Sciatic nerve (tissue), 2 donors: ENCODE measurements around the gene MED1. TPM values are rescaled to one million over a fixed set of nuclear protein-coding genes. Genes with fewer than 3 reads are reported as not detected.
"Not testable (repeated sequence)": the region's sequence is repeated elsewhere in the genome, so short reads cannot be mapped to it uniquely, and the experiment has no call there.

Experiments used
- ATAC-seq: fragments of 200-7000 bp; cut with Tn5 transposase; one replicate; pipeline ENCODE4 v1.9.1; 2020; ENCODE audit warnings: mild to moderate bottlenecking, moderate library complexity
- DNase-seq: peaks from one replicate; pipeline ENCODE4 v3.0.0-alpha.2; 2020; ENCODE audit warnings: low spot score
- intact Hi-C: fragments of 100-400 bp; cut with DNase I; formaldehyde crosslinking; loops from one replicate; pipeline ENCODE4 v1.14.2; 2022
- total RNA-seq: library from RNA; stranded (reverse); fragmentation: NEBNext Ultra II Directional; extraction: Animal tissue kit (Norgen Biotek cat#: 25700); gene quantifications from one replicate; pipeline ENCODE4 v1.2.1, GENCODE V29; 2021
- donor health status: DM: no; HTN: no; CAD: no.
- donor health status: DM: no; HTN: no; CAD: no.

The MED1 gene, protein sequence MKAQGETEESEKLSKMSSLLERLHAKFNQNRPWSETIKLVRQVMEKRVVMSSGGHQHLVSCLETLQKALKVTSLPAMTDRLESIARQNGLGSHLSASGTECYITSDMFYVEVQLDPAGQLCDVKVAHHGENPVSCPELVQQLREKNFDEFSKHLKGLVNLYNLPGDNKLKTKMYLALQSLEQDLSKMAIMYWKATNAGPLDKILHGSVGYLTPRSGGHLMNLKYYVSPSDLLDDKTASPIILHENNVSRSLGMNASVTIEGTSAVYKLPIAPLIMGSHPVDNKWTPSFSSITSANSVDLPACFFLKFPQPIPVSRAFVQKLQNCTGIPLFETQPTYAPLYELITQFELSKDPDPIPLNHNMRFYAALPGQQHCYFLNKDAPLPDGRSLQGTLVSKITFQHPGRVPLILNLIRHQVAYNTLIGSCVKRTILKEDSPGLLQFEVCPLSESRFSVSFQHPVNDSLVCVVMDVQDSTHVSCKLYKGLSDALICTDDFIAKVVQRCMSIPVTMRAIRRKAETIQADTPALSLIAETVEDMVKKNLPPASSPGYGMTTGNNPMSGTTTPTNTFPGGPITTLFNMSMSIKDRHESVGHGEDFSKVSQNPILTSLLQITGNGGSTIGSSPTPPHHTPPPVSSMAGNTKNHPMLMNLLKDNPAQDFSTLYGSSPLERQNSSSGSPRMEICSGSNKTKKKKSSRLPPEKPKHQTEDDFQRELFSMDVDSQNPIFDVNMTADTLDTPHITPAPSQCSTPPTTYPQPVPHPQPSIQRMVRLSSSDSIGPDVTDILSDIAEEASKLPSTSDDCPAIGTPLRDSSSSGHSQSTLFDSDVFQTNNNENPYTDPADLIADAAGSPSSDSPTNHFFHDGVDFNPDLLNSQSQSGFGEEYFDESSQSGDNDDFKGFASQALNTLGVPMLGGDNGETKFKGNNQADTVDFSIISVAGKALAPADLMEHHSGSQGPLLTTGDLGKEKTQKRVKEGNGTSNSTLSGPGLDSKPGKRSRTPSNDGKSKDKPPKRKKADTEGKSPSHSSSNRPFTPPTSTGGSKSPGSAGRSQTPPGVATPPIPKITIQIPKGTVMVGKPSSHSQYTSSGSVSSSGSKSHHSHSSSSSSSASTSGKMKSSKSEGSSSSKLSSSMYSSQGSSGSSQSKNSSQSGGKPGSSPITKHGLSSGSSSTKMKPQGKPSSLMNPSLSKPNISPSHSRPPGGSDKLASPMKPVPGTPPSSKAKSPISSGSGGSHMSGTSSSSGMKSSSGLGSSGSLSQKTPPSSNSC (N-terminal part only)
- total RNA-seq, result 36.4 TPM

DNA sequence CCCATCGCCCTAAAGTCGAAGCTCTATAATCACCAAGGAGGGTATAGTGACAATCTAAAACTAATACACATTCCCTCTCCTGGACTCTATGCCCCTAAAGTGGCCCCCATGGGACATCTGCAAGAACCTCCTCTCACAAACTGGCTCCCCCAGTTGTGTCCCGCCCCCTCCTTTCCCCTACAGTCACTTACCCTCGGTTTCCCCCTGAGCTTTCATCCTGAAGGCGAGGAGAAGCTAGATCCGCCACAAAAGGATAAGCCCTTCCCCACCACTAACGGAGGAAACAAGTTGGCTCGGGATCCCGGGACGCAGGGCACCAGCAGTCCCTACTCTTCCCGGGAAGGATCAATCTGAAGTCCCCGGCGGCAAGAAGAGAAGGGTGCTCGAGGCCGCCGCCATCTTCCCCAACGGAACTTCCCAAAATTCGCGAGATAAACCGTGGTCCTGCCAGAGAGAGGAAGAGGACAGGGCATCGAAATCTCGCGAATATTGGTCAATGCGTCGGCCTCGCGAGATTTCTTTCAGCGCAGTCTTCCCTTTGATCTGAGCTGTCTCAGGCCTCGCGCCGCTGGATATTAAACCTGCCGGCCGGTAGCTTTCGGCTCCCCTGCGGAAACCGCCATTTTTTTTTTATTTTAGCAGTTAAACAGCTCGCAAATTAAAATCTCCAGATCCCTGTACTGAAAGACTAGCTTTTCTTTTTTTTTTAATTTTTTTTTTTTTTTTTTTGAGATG lies at the start of gene MED1:
Gene MED1, minus strand, starts transcription at position 417 of the 735 bp plus-strand sequence. Its CDS starts 201 bp downstream, at position 216.
- intact Hi-C loops, result no loop called here
- peak; percentile 94 for DNase-seq
- peak; percentile 99 for ATAC-seq

DNA sequence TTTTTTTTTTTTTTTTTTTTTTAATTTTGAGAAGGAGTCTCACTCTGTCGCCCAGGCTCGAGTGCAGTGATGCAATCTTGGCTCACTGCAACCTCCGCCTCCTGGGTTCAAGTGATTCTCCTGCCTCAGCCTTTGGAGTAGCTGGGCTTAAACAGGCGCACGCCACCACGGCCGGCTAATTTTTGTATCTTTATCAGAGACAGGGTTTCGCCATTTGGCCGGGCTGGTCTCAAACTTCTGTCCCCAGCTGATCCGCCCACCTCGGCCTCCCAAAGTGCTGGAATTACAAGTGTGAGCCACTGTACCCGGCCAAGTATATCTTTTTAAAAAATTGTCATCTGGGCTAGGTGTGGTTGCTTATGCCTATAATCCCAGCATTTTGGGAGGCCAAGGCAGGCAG lies 45.9 kb upstream of the MED1 start:
- ATAC-seq, intact Hi-C loops, DNase-seq: not testable (repeated sequence)

DNA sequence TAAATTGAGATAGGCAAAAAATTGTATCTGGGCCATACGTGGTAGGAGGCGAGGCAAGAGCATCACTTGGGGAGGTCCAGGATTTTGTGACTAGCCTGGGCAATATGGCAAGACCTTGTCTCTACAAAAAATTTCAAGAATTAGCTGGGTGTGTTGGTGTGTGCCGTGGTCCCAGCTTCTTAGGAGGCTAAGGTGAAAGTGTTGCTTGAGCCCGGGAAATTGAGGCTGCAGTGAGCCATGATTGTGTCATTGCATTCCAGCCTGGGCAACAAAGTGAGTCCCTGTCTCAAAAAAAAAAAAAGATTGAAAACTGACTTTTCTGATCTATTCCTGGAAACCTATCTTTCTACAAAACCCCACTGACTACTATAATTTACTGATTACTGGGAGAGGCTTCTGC lies 36.9 kb upstream of the MED1 start:
- DNase-seq (no peak), ATAC-seq (no peak)
- intact Hi-C loops, result no loop called here

DNA sequence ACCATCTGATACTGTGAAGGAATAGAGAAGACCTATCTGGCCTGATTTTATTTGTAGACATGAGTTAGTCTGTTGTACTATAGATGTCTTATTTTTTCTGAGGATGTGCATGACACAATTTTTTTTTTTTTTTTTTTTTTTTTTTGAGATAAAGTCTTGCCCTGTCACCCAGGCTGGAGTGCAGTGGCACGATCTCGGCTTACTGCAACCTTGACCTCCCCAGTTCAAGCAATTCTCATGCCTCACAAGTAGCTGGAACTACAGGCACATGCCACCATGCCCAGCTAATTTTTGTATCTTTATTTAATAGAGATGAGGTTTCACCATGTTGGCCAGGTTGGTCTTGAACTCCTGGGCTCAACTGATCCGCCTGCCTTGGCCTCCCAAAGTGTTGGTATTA lies 36.4 kb upstream of the MED1 start:
- ATAC-seq, intact Hi-C loops, DNase-seq: not testable (repeated sequence)

DNA sequence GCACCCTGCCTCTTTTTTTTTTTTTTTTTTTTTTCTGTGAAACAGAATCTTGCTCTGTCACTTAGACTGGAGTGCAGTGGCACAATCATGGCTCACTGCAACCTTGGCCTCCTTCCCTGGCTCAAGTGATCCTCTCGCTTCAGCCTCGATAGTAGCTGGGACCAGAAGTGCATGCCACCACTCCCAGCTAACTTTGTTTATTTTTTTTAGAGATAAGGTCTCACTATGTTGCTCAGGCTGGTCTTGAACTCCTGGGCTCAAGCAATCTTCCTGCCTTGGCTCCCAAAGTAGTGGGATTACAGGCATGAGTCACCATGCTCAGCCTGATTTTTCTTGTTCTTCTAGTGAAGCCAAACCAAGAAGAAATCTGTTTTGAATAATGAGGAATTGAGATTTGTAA lies 35.2 kb upstream of the MED1 start:
- no peak for DNase-seq
- ATAC-seq, result no peak
- intact Hi-C loops, result no loop called here

DNA sequence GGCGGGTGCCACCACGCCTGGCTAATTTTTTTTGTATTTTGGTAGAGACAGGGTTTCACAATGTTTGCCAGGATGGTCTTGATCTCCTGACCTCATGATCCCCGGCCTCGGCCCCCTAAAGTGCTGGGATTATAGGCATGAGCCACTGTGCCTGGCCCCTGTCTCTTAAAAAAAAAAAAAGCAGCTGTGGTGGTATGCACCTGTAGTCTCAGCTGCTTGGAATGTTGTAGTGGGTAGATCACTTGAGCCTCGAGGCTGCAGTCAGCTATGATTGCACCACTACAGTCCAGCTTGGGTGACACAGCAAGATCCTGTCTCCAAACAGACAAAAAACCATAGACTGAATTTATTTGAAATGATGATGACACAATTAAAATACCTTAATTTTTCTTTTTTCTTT lies 34.5 kb upstream of the MED1 start:
- DNase-seq, result no peak
- no peak for ATAC-seq
- intact Hi-C loops, result no loop called here

DNA sequence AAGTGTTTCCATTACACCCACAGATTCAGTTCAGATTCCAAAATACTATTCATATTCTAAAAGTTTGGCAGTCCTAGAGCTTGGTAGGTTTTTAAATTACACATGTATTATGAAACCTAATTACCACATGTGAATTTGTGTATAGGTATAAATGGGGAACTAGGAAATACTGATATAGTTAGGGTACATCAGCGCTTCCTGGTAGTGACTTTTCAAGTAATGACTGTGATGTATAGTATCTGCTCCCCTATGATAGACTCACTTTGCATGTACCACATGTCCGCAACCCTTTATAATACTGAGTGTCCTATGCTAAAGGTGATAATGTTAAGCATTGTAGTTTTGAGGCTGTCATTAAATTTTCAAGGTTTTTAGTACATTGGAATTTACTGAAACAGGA lies 33.1 kb upstream of the MED1 start:
- DNase-seq, result no peak
- ATAC-seq, result no peak
- intact Hi-C loops, result no loop called here

DNA sequence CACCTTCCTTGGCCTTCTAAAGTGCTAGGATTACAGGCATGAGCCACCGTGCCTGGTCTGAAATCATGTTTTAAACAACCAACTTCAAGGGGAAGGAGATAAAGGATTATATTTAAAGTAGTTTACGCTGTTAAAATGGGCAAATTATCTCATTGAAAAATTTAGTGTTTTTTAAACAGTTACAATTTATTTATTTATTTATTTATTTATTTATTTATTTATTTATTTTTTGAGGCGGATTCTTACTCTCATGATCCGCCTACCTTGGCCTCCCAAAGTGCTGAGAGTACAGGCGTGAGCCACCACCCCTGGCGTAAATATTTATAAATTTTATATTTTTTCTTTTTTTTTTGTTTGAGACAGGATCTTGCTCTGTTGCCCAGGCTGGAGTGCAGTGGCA lies 32.4 kb upstream of the MED1 start:
- no peak for DNase-seq
- no peak for ATAC-seq
- intact Hi-C loops, result no loop called here

DNA sequence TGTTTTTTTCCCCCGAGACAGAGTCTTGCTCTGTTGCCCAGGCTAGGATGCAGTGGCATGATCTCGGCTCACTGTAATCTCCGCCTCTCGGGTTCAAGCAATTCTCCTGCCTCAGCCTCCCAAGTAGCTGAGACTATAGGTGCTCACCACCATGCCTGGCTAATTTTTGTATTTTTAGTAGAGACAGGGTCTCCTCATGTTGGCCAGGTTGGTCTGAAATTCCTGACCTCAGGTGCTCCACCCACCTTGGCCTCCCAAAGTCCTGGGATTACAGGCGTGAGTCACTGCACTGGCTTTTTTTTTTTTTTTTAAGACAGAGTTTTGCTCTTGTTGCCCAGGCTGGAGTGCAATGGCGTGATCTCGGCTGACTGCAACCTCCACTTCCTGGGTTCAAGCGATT lies 28.6 kb upstream of the MED1 start:
- intact Hi-C loops, ATAC-seq: not testable (repeated sequence)
- peak; percentile 10 for DNase-seq

DNA sequence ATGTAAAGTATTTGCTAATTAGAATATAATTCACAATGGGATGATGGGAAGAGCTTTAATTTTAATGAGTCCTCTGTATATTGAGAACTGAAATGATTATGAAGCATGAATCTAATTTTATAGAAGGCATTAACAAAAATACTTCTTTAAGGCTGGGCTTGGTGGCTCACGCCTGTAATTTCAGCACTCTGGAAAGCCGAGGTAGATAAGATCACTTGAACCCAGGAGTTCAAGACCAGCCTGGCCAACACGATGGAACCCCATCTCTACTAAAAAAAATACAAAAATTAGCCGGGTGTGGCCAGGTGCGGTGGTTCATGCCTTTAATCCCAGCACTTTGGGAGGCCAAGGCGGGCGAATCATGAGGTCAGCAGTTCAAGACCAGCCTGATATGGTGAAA lies 22.2 kb upstream of the MED1 start:
- ATAC-seq (no peak), DNase-seq (peak; percentile 0)
- intact Hi-C loops, result no loop called here

DNA sequence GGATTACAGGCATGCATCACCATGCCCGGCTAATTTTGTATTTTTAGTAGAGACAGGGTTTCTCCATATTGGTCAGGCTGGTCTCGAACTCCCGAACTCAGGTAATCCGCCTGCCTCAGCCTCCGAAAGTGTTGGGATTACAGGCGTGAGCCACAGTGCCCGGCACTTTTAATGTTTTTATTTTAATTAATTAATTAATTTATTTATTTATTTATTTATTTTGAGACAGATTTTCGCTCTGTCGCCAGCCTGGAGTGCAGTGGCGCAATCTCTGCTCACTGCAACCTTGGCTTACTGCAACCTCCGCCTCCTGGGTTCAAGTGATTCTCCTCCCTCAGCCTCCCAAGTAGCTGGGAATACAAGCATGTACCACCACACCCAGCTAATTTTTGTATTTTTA lies 17.5 kb upstream of the MED1 start:
- ATAC-seq, intact Hi-C loops: not testable (repeated sequence)
- peak; percentile 27 for DNase-seq

DNA sequence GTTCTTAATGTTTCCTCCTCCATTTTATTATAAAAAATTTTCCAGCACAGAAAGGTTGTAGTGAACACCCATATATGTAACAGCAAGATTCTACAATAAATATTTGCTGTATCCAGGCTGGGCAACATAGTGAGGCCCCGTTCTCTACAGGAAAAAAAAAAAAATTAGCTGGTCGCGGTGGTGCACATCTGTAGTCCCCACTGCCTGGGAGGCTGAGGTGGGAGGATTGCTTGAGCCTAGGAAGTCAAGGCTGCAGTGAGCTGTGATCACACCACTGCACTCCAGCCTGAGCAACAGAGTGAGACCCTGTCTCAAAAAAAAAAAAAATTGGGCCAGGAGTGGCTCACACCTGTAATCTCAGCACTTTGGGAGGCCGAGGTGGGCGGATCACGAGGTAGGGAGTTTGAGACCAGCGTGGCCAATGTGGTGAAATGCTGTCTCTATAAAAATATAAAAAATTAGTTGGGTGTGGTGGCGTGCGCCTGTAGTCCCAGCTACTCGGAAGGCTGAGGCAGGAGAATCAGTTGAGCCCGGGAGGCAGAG lies 13.6 kb upstream of the MED1 start:
- peak; percentile 23 for DNase-seq
- ATAC-seq, intact Hi-C loops: not testable (repeated sequence)

DNA sequence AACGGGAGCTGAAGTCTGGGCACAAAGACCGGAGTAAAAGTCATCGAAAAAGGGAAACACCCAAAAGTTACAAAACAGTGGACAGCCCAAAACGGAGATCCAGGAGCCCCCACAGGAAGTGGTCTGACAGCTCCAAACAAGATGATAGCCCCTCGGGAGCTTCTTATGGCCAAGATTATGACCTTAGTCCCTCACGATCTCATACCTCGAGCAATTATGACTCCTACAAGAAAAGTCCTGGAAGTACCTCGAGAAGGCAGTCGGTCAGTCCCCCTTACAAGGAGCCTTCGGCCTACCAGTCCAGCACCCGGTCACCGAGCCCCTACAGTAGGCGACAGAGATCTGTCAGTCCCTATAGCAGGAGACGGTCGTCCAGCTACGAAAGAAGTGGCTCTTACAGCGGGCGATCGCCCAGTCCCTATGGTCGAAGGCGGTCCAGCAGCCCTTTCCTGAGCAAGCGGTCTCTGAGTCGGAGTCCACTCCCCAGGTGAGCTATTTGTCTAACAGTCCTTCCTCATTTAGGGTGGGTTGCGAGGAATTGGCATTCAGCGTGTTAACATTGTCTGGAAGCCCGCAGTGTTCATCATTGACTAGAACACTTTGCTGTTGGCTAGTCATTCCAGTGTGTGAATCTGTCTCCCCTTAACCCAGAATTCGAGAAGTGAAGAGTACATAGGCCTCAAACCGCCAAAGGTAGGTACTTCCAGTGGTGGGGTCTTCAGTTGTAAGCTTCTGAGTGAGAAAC lies 11.7 kb upstream of the MED1 start:
- ATAC-seq, result peak; percentile 2
- intact Hi-C loops, result no loop called here
- DNase-seq, result peak; percentile 57

DNA sequence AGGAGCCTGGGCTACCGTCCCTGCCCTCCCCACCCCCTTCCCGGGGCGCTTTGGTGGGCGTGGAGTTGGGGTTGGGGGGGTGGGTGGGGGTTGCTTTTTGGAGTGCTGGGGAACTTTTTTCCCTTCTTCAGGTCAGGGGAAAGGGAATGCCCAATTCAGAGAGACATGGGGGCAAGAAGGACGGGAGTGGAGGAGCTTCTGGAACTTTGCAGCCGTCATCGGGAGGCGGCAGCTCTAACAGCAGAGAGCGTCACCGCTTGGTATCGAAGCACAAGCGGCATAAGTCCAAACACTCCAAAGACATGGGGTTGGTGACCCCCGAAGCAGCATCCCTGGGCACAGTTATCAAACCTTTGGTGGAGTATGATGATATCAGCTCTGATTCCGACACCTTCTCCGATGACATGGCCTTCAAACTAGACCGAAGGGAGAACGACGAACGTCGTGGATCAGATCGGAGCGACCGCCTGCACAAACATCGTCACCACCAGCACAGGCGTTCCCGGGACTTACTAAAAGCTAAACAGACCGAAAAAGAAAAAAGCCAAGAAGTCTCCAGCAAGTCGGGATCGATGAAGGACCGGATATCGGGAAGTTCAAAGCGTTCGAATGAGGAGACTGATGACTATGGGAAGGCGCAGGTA lies 11.0 kb upstream of the MED1 start:
- DNase-seq (no peak), ATAC-seq (peak; percentile 49)
- intact Hi-C loops, result no loop called here

DNA sequence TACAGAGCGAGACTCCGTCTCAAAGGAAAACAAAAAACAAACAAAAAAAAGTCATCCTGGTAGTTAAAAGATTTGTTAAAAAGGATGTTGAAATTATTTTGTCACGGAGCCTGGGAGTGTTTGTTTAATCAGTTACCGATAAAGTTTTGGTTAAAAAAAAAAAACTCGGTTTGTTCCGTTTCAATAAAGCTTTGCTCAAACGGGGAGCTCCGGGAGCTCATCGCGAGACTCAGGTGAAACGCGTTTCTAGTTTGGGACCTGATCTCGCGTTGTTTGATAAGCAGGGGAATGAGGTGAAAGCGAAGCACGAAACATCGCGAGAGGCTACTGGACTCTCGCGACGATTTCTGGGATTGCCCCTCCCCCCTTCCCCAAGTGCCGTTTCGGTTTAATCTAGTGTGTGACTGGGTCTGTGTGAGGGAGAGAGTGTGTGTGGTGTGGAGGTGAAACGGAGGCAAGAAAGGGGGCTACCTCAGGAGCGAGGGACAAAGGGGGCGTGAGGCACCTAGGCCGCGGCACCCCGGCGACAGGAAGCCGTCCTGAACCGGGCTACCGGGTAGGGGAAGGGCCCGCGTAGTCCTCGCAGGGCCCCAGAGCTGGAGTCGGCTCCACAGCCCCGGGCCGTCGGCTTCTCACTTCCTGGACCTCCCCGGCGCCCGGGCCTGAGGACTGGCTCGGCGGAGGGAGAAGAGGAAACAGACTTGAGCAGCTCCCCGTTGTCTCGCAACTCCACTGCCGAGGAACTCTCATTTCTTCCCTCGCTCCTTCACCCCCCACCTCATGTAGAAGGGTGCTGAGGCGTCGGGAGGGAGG lies 10.3 kb upstream of the MED1 start, which contains the start of gene CDK12:
Gene CDK12, plus strand, starts transcription at position 374 of the 813 bp plus-strand sequence. CDS start 586 bp downstream, outside the sequence.
- intact Hi-C loops, result no loop called here
- ATAC-seq (peak; percentile 96), DNase-seq (peak; percentile 97)

DNA sequence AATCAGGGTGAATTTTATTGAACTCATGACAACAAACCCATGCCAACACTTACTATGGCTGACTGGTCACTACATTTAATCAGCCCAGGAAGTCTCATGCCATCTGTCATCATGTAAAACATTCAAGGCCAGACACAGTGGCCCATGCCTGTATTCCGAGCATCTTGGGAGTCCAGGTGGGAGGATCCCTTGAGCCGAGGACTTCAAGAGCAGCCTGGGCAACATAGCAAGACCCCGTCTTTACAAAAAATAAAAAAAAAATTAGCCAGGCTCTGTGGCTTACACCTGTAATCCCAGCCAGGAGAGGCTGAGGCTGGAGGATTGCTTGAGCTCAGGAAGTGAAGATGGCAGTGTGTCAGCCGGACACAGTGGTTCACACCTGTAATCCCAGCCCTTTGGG lies 4.9 kb upstream of the MED1 start:
- intact Hi-C loops, result no loop called here
- DNase-seq (no peak), ATAC-seq (no peak)
